NCI-H1930 (cell line): ENCODE data around the gene GADL1.

Experiments
- DNase-seq, 2 experiments: peaks; one replicate each; lab custom pipeline; 2025; lab: John Stamatoyannopoulos, UW

The GADL1 gene

DNA sequence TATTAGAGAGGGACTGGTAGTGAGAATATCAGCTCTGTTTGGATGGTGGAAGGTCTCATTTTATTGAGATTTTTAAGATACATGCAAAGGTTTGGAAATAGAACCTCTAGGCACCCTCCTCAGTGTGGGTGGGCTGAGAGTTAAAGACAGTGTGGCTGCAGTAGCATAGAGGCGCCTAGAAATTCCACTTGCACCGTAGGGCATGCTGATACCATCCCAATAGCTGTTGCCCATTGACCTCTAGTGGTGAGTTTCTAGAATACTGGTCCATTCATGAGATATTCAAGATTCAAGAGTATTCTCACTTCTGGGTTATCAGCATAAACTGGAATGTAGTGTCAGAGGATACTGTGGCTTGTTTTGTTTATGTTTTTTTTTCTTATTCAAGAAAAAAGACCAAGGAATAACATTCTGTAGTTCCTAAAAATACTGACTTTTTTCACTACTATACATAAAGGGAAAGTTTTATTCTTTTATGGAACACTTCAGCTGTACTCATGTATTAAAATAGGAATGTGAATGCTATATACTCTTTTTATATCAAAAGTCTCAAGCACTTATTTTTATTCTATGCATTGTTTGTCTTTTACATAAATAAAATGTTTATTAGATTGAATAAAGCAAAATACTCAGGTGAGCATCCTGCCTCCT, 200.9 kb downstream of the GADL1 start:
- DNase-seq: peak in 1 of 2 experiments; percentile 11

DNA sequence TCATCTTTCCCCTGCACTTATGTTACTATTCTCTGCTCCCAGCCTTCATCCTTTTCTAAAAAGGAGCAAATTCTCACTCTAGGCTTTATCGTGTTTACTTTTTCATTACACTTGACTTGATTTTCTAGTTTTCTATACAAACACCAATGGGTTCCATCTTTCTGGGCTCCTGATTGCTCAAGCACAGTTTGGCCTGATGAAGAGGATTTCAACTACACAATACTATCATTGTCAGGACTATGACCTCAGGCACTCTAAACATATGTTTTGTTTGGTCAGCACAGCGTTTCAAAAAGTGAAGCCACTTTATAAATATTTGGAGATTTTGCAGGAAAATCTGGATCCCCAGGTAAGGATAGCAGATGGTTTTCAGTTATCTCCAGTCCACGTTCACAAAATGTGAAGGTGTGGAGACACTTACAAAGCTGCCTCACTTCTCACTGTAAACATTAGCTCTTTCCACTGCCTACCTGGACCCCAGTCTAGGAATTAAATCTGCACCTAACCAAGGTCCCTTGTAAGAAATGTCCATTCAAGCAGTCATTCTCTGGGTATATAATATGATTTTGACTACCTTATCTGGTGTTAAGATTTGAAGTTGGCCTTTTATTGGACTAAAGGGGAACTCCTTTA, 201.8 kb downstream of the GADL1 start:
- no peak for DNase-seq

DNA sequence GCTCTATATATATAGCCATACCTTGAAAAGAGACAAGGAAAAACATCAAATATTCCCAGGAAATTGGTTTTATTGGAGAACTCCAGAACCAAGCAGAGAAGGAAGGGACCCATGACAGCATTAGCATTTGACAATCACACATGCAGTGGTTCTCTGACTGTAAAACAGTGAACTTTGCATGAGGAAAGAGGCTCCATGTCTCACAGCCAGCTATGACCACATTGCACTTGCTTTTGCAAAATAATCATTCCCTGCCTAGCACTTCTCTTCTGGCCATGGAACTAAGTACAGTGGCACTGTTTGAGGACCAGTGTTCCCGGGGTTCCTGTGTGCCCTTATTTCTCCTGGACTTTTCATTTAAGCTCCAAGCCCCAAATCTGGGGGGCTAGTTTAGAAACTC, 202.5 kb downstream of the GADL1 start:
- no peak for DNase-seq

DNA sequence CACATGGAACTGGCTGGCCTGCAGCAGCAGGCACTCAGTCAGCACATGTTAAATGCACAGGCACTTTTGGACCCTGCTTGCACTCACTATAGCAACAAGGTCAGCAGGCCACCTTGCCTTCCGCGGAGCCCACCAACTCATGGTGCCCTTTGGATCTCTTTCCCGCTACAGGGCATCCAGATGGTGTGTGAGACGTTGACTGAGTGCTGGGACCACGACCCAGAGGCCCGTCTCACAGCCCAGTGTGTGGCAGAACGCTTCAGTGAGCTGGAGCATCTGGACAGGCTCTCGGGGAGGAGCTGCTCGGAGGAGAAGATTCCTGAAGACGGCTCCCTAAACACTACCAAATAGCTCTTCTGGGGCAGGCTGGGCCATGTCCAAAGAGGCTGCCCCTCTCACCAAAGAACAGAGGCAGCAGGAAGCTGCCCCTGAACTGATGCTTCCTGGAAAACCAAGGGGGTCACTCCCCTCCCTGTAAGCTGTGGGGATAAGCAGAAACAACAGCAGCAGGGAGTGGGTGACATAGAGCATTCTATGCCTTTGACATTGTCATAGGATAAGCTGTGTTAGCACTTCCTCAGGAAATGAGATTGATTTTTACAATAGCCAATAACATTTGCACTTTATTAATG, 203.1 kb downstream of the GADL1 start:
- DNase-seq: no peak

DNA sequence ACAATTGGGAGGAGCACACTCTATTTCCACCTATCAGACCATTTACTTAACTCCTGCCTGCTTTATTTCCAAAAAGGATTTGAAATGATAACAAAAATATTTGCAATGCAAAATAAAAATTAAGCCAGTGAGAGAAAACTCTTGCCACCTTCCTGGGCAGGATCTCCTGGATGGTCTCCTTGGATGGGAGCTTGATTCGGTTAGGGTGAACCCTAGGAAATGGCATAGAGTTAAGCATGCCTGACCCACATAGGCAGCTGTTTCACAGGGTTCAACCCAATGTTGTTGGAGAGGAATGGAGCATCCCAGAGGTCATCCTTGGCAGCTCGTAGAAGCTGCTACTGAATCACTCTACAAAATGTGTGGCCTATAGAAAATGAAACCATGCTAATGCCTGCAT, 204.3 kb downstream of the GADL1 start:
- DNase-seq: no peak

DNA sequence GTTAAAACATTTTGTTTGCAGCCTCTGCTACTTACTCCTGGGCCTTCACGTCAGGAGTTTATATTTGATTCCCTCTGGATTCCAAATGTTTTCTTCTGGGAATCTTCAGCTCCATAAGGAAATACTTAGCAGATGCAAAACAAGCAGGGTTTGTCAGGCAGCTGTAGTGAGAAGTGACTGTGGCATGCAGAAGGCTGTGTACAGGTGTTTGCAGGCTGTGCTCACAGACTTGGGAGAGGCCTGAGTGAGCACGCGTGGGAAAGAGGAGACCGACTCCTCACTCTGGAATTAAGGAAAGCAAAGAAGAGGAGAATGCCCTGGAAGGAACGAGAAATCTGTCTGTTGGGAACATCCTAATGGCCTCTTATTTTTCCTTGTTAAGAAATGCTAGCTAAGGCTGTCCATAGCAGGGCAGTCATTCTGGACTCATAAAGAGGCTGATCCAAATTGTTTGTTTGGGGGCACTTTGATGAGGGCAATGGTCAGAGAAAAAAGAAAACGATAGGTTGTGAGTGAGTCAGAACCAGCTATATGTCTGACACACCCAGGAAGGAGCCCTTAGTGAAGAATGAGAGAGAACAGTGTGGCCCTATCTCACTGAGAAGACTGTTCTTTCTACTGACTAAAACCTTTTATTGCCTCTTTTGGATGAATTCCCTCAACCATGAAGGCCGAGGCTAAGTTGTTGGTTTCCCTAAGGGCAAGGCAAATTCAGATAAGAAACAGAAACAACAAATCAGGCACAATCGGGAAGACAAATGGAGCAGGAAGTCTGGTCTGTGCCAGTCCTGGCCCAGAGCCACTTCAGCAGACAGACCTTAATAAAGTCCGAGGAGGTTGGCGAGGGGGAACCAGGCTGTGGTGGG, 205.5 kb downstream of the GADL1 start:
- no peak for DNase-seq

DNA sequence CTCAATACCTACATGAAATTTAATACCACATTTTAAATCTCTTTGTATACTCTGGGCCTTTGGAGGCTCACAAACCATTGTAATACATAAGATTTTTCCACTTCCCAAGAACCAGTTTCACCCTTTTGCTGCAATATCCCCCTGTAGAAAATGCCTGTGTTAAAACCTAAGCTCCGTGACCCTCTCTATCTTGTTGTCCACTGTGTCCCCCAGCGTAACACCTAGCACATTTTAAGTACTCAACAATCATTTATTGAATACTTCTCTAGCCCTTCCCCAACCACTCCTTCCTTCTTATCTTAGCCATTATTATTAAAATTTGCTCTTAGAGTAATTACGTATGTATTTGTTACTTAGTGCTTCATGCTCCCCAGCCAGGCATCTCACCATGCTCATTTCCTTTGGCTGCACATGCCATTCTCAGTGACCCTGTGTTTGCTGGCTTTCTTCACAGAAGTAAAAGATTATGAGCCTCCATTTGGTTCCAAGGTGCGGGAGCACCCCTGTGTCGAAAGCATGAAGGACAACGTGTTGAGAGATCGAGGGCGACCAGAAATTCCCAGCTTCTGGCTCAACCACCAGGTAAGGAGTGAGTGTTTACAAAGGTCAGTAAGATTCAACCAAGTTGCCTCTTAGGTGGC, 206.4 kb downstream of the GADL1 start:
- DNase-seq: no peak

DNA sequence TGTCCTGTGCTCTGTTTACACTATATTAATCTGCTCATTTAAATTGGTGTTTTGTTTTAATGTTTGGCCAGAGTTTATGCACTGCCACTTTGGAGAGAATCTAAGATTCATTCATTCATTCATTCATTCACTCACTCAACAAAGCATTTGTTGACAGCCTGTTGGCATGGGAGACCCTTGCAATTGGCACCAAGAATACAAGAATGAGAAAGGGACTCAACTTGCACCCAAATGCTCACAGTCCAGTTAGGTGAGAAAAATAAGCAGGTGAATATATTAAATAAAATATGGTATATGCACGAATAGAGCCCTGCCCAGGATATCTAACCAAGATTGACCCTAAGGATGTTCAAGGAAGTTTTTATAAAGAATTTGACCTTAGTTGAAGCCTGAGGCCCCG, 207.7 kb downstream of the GADL1 start:
- DNase-seq: no peak

DNA sequence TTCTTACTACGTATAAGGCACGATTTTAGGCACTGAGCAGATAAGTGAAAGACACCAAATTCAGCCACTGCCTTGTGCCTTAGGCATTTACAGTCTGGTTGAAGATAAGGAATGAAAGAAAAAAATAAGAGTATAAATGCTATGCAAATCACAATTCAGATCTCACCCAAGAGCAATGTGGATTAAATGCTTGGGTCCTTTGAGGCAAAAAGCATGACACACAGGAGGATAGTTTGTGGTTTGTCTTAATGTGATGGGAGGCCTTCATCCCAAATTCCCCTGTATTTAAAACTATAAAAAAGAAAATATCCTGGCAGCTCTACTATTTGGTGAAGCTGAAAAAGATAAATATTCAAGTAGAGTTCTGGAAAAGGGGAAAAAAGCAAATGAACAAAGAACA, 208.3 kb downstream of the GADL1 start:
- DNase-seq: no peak

DNA sequence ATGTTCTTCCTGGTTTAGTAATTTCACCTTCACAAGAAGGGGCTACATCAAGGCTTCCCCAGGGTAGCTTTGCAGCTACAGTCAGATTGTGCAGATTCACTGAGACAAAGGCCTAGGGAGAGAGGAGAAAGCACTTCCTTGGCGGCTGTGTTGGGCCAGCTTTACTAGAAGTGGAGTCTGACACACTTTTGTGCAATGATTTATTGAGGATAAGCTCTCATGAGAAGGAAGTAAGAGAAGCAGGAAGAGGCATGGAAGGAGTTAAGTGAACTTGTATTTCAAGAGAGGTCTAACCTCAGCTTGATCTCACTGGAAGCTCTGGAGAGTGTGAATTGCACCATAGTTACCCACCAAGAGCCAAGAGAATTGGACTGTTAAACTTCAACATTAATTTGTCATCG, 209.2 kb downstream of the GADL1 start:
- DNase-seq: no peak

DNA sequence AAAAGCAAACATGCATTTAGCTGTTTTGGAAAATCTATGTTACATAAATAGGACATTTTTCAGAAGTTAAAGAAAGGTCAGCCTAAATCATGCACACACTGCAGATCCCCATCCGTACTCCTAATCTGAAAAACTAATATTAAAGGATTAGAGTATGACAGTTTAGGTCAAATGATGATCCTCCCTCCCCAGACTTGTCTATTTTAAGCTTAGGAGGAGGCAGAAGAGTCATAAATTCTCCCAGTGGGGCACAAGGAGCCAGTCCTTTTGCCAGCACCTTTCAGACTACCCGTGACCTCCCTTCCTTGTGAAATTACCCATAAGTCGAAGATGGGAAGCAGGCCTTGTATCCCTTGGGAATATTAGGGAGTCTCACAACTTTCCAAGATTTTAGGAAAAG, 210.1 kb downstream of the GADL1 start:
- no peak for DNase-seq

DNA sequence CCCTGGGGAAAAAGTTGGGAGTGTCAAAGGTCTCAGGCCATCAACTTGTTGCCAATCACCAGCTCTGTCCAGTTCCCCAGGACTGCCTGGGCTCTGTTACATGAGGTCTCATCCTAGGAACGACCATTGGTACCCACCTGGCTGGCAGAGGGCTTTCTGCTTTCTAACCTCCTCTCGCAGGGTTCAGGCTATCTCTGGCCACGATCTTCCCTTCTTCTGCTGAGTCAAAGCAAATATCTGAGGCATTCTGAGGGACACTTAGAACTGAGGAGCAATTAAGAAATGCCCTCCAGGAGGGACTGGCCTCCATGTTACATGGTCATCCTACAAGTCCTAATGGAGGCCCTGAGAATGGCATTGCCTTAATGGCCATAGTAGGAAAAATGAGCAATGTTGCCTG, 210.7 kb downstream of the GADL1 start:
- DNase-seq: no peak

DNA sequence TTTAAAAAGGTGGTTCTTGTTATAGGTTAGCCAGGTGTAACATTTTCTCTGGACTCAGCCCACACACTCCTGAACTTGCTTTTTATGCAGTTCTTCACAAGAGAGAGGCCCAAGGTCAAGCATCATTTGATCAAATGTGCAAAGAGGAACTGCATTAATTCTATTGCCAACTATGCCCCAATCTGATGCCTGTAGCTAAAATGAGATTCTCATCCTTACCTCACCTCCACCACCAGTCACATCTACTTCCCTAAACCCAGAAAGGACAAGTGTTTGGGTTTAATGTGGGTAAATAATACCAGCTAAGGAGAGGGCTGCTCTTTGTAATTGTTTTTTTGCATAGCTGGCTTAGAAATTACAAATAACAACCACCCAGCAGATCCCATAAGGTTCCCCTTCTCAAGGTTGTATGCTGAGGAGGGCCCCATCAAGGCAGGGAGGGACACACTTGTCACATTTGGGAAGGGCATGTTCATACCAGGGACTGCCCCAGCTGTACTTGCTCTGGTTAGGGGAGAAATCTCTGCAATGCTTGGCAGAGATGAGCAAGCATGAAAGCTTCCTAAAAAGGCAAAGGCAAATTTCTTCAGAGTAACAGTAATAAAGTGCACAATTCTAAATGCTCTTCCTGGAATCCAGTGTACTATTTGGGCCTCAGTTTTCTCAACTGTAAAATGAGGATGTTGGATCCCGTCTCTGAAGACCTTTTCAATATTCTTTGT, 211.9 kb downstream of the GADL1 start:
- no peak for DNase-seq

DNA sequence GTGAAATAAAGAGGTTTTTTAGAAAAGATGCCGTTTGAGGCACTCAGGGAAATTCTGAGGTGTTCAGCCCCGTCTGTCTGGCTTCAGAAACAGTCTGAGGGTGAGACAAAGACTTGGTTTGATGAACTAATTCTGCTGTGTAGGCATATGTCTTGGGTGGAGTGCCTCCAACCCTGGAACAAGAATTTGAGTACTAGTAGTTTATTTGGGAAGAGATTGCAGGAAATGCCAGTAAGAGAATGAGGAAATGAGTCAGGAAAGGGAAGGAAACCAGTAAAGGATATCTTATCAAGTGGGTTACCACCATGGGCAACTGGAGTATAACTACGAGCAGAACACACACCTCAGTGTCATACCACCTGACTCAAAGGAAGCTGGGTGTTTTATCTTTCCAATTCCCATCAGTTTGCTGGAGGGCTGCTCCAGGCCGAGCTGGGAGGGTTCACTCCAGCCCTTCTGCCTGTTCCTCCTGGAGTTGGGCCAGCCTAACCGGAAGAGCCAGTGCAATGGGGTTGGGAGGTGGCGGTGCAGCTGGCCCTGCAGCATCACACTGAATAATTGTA, 212.7 kb downstream of the GADL1 start:
- no peak for DNase-seq

DNA sequence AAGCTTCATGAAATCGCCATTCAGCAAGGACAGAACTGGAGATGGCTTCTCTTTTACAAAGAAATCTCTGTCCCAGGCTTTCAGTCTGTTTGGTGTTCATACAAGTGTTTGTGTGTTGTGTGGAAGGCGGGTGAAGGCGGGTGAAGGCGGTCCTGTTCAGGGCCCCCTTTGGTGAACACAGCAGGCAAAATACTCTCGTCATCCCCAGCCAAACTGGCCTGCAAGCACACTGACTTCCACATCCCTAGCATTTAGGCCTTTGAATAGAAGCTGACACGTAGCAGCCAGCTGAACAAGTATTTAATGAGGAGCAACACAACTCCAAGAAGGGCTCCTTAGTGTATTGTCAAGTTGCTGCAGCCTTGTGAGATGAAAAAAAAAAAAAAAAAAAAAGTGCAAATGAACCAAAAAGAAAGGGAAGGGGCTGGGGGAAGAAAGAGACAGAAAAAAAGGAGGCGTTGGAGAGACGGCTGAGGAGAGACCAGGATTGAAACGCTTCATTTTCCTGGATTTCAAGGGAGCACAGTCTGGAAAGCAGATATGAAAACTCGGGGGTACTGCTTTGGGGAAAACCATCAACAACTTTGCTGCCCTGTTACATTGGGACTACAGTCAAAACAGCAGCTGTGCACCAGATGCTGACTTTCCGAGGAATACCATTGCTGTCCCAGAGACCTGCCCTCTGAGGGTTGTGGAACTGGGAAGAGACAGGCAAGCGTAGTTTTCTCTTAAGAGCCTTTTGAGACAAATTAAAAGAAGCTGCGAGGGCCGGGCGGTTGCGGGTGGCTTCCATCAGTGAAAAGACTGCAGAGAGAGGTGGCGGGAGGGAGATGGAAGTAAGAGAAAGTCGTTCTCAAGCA, 213.4 kb downstream of the GADL1 start:
- DNase-seq: no peak

DNA sequence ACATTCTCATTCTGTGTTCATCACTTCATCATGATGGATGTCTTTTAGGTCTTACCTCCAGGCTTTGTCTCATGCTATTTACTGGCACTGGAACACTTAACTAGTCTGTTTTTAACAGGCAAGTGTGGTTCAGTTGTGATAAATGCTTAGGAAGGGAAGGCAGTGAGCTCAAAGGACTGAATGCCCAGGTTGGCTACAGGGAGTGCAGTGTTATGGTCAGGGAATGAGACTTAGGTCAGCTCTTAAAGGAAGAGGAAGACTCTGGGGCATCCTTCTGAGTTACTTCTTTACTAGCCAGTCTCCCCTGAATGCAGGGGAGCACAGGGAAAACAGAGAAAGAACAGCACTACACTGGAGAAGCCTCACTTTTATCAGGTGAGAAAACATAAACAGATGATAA, 215.4 kb downstream of the GADL1 start:
- no peak for DNase-seq

DNA sequence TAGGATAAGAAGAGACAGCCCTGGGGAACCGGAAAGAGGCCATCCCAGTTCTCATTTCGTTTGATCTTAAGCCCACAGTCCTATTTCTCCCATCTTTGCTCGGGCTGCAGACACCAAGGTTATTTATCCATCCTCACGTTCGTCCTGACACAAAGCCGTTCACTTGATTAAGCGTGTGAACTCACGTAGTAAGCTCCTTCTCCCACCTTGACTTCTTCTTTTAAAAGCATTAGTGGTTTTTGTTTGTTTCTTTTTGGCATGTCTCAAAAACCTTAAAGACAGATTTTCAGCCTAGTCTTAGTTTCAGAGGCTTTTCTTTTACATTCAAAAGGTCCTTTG, 217.1 kb downstream of the GADL1 start:
- DNase-seq: no peak

DNA sequence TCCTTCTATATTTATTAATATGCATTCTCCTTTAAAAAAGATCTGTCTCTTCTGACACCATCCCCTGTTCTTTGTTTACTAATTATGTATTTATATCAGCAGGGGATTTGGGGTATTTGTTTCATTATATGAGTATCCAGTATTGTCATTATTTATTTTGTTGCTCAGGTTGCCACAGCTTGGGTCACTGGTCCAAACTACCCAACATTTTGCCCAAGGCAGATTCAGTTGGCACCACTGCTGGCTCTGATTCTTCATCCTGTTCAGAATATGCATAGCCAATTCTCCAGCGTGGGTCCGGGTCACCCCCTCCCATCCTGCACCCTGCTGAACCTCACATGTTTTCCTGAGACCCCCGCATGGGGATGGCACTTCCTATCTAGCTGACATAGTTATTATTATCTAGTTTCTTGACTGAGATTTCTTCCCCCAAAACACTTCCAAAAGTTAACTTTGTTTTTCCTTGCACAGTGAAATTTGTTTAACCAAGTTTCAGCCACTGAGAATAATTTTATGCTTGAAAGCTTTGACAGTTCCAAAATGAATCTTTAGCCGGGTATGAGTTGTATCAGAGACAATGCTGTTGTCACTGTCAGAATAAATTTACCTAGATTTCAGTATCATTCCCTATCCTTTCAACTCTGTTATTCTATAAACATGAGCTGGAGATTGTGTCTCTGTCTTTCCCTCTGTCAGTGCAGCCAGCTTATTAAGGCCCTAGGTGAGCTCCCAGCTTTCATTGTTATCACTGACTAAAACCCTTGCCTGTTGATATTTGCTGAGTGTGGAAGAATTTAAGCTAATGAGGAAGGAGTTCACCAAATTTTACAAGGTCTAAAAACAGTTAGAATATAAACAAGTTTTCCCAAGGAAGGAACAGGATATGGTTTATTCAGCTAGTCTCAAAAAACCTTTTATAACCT, 217.8 kb downstream of the GADL1 start:
- no peak for DNase-seq
